ENCODE measurements around the gene GTF2F2.

DNA sequence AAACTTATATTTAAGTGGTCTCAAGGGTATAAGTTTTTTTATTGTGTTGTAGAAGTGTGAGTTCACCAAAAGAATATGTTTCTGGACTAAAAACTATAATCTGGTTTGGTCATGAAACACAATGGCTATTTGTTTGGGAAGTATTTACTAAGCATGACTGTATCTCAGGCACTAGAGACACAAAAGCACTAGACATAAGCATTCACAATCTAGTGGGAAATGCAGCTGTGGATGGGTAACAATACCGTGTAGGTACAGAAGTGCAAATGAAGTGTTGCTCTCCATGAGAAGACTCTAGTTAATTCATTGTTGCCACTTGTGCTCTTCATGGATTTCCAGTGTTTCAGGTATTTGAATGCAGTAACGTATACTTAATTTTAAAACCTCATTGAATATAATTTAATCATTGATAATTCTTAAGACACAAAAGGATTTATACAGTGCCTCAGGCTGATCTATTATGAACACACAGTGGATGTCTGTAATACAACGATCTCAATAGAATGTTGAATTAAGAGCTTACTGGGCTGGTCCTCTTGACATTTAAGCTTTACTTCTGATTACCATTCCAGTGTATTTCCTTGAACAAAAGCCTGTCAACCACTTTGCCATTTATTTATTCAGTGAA, 169.7 kb downstream of the GTF2F2 start:
- TF ChIP-seq, protein P1, sequence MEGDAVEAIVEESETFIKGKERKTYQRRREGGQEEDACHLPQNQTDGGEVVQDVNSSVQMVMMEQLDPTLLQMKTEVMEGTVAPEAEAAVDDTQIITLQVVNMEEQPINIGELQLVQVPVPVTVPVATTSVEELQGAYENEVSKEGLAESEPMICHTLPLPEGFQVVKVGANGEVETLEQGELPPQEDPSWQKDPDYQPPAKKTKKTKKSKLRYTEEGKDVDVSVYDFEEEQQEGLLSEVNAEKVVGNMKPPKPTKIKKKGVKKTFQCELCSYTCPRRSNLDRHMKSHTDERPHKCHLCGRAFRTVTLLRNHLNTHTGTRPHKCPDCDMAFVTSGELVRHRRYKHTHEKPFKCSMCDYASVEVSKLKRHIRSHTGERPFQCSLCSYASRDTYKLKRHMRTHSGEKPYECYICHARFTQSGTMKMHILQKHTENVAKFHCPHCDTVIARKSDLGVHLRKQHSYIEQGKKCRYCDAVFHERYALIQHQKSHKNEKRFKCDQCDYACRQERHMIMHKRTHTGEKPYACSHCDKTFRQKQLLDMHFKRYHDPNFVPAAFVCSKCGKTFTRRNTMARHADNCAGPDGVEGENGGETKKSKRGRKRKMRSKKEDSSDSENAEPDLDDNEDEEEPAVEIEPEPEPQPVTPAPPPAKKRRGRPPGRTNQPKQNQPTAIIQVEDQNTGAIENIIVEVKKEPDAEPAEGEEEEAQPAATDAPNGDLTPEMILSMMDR (IDR thresholded peaks at IDR 0.05; ENCODE audit: low read depth, low read length): no peak
- TF ChIP-seq EZH2phosphoT487 (IDR thresholded peaks at IDR 0.05; ENCODE audit: low read depth): no peak
